Esophagus (tissue), 2 donors: Measurements from ENCODE around the gene COL5A2. TPM values are rescaled to one million over a fixed set of nuclear protein-coding genes. Genes with fewer than 3 reads are reported as not detected.

Experiments used
- H3K27ac ChIP-seq, 2 donors: one replicate each; pipeline ENCODE4 v1.5.1; 2013; ENCODE audit warnings: low read depth in 2 of 2, mild to moderate bottlenecking in 2 of 2, inconsistent platforms in 1 of 2, low read length in 1 of 2, moderate library complexity in 1 of 2
- H3K27me3 ChIP-seq, 2 donors: one replicate each; pipeline ENCODE4 v1.6.1; 2013; ENCODE audit warnings: low read length in 2 of 2, control low read depth in 1 of 2, mild to moderate bottlenecking in 1 of 2; ENCODE audit not compliant: insufficient read depth in 2 of 2, control insufficient read depth in 1 of 2
- H3K36me3 ChIP-seq, 2 donors: one replicate each; pipeline ENCODE4 v1.6.1; 2013; ENCODE audit warnings: low read length in 1 of 2; ENCODE audit not compliant: control insufficient read depth in 2 of 2, insufficient read depth in 2 of 2
- H3K4me1 ChIP-seq, 2 donors: one replicate each; pipeline ENCODE4 v1.6.1; 2013; ENCODE audit warnings: low read length in 1 of 2; ENCODE audit not compliant: control insufficient read depth in 2 of 2, insufficient read depth in 2 of 2
- H3K4me3 ChIP-seq, 2 donors: one replicate each; pipeline ENCODE4 v1.5.1; 2013; ENCODE audit warnings: low read length in 2 of 2, mild to moderate bottlenecking in 2 of 2, low read depth in 1 of 2, moderate library complexity in 1 of 2
- H3K9me3 ChIP-seq, 2 donors: one replicate each; pipeline ENCODE4 v1.6.1; 2013; ENCODE audit warnings: mild to moderate bottlenecking in 2 of 2, low read depth in 1 of 2, low read length in 1 of 2, moderate library complexity in 1 of 2; ENCODE audit not compliant: control insufficient read depth in 2 of 2, insufficient read depth in 1 of 2
- WGBS, 2 donors: extraction: QIAGEN DNeasy Blood & Tissue Kit; methylation state at CpG; one replicate each; pipeline ENCODE4 v1.1.7; 2013; 5-methylcytosine and 5-hydroxymethylcytosine counted together
- polyA plus RNA-seq, 2 donors: library from polyadenylated mRNA; stranded (reverse); fragments of 200-250 nt; gene quantifications; one replicate each; pipeline ENCODE4 v1.2.3, GENCODE V29; 2013
- donor health status: healthy with polysubstance abuse.
- donor health status: Bipolar disorder and iron deficiency.

Gene COL5A2
- polyA plus RNA-seq, 2 donors, result 5.5 to 6.7 TPM

GRCh38 chr2:189165656-189166380 lies 13.7 kb downstream of the COL5A2 start:
- 92 to 93% methylated on average over 3 of the region's 3 CpGs for WGBS, 2 donors
- Histone ChIP-seq H3K4me1 (no peaks in the 10 kb centered on the region), H3K9me3 (no peaks in the 10 kb centered on the region), H3K27me3 (no peaks in the 10 kb centered on the region), H3K4me3 (no peak overlapping the region), H3K27ac (no peak overlapping the region), H3K36me3 (no peaks in the 10 kb centered on the region)

- H3K9me3 ChIP-seq, result no peaks in the 10 kb centered on the region
- H3K27me3 ChIP-seq, result no peaks in the 10 kb centered on the region
- no peak overlapping the region for H3K4me3 ChIP-seq
- no peaks in the 10 kb centered on the region for H3K36me3 ChIP-seq
- H3K27ac ChIP-seq, result no peak overlapping the region
- WGBS, 2 donors, result 8 to 28% methylated on average over 1 of the region's 1 CpG
- no peaks in the 10 kb centered on the region for H3K4me1 ChIP-seq
Measured at GRCh38 chr2:189164746-189165145, 14.8 kb downstream of the COL5A2 start.

- 37 to 45% methylated on average over 3 of the region's 3 CpGs for WGBS, 2 donors
- Histone ChIP-seq H3K27ac (no peak overlapping the region), H3K27me3 (no peaks in the 10 kb centered on the region), H3K9me3 (no peaks in the 10 kb centered on the region), H3K4me1 (no peaks in the 10 kb centered on the region), H3K36me3 (no peaks in the 10 kb centered on the region), H3K4me3 (no peak overlapping the region)
Measured at GRCh38 chr2:189163889-189164288, 15.7 kb downstream of the COL5A2 start.

- H3K27ac ChIP-seq, result no peak overlapping the region
- H3K27me3 ChIP-seq, result no peaks in the 10 kb centered on the region
- no peak overlapping the region for H3K4me3 ChIP-seq
- no peaks in the 10 kb centered on the region for H3K9me3 ChIP-seq
- H3K36me3 ChIP-seq, result no peaks in the 10 kb centered on the region
- no peaks in the 10 kb centered on the region for H3K4me1 ChIP-seq
Measured at GRCh38 chr2:189162566-189162965, 17.0 kb downstream of the COL5A2 start.

- Histone ChIP-seq H3K4me1 (no peaks in the 10 kb centered on the region), H3K27me3 (no peaks in the 10 kb centered on the region), H3K9me3 (no peaks in the 10 kb centered on the region), H3K36me3 (no peaks in the 10 kb centered on the region), H3K27ac (no peak overlapping the region), H3K4me3 (no peak overlapping the region)
- 89 to 90% methylated on average over 3 of the region's 3 CpGs for WGBS, 2 donors
Measured at GRCh38 chr2:189161894-189162293, 17.7 kb downstream of the COL5A2 start.

- H3K27me3 ChIP-seq, result no peaks in the 10 kb centered on the region
- 85 to 89% methylated on average over 4 of the region's 4 CpGs for WGBS, 2 donors
- no peaks in the 10 kb centered on the region for H3K4me1 ChIP-seq
- H3K27ac ChIP-seq, result no peak overlapping the region
- H3K9me3 ChIP-seq, result no peaks in the 10 kb centered on the region
- no peaks in the 10 kb centered on the region for H3K36me3 ChIP-seq
- no peak overlapping the region for H3K4me3 ChIP-seq
Measured at GRCh38 chr2:189159717-189160116, 19.8 kb downstream of the COL5A2 start.

- WGBS, 2 donors, result 81 to 89% methylated on average over 2 of the region's 2 CpGs
- H3K27me3 ChIP-seq, result no peaks in the 10 kb centered on the region
- no peak overlapping the region for H3K4me3 ChIP-seq
- no peaks in the 10 kb centered on the region for H3K9me3 ChIP-seq
- no peaks in the 10 kb centered on the region for H3K36me3 ChIP-seq
- H3K4me1 ChIP-seq, result no peaks in the 10 kb centered on the region
- no peak overlapping the region for H3K27ac ChIP-seq
Measured at GRCh38 chr2:189159273-189159672, 20.3 kb downstream of the COL5A2 start.

- Histone ChIP-seq H3K4me3 (no peak overlapping the region), H3K4me1 (no peaks in the 10 kb centered on the region), H3K27ac (no peak overlapping the region), H3K36me3 (no peaks in the 10 kb centered on the region), H3K27me3 (no peaks in the 10 kb centered on the region), H3K9me3 (no peaks in the 10 kb centered on the region)
- WGBS, 2 donors, result 83 to 92% methylated on average over 1 of the region's 1 CpG
Measured at GRCh38 chr2:189157939-189158338, 21.6 kb downstream of the COL5A2 start.

GRCh38 chr2:189157456-189157855 lies 22.1 kb downstream of the COL5A2 start:
- no peaks in the 10 kb centered on the region for H3K36me3 ChIP-seq
- H3K27ac ChIP-seq, result no peak overlapping the region
- H3K4me1 ChIP-seq, result no peaks in the 10 kb centered on the region
- no peaks in the 10 kb centered on the region for H3K27me3 ChIP-seq
- no peak overlapping the region for H3K4me3 ChIP-seq
- no peaks in the 10 kb centered on the region for H3K9me3 ChIP-seq

- Histone ChIP-seq H3K9me3 (no peaks in the 10 kb centered on the region), H3K27me3 (no peaks in the 10 kb centered on the region), H3K4me1 (no peaks in the 10 kb centered on the region), H3K36me3 (no peaks in the 10 kb centered on the region), H3K4me3 (no peak overlapping the region), H3K27ac (no peak overlapping the region)
- 72 to 77% methylated on average over 1 of the region's 1 CpG for WGBS, 2 donors
Measured at GRCh38 chr2:189155795-189156194, 23.8 kb downstream of the COL5A2 start.
